GM19035 (cell line): ENCODE measurements around the gene PRKN.
"Not testable (repeated sequence)": the region's sequence is repeated elsewhere in the genome, so short reads cannot be mapped to it uniquely, and the experiment has no call there.

Experiments
- ATAC-seq: cut with Tn5 transposase; IDR thresholded peaks from one replicate; pipeline ENCODE4 v1.9.1; 2021; ENCODE audit not compliant: unreplicated experiment

PRKN gene

GRCh38 chr6:161833099-161833860 lies 894.3 kb downstream of the PRKN start:
- ATAC-seq: no peak

DNA sequence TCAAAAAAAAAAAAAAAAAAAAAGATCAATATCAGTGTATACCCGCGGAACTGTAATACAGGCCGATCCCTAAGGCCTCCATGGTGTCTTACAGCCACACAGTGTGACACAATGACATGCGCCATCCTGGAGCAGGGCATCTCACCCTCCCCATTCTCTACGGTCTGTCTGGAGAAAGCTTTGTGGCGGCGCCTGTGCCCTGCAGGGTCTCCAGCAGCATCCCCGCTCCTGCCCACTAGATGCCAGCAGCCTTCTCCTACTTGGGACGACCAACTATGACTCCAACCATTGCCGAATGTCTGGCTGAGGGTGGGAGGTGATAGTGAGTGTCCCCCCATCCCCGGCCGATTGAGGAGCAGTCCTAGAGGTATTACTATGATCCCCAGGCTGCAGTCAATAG lies 894.9 kb downstream of the PRKN start:
- ATAC-seq: no peak

GRCh38 chr6:161830866-161831616 lies 896.5 kb downstream of the PRKN start:
- ATAC-seq: no peak

GRCh38 chr6:161829291-161829729 lies 898.3 kb downstream of the PRKN start:
- ATAC-seq: no peak

GRCh38 chr6:161828355-161828754 lies 899.2 kb downstream of the PRKN start:
- ATAC-seq: no peak

DNA sequence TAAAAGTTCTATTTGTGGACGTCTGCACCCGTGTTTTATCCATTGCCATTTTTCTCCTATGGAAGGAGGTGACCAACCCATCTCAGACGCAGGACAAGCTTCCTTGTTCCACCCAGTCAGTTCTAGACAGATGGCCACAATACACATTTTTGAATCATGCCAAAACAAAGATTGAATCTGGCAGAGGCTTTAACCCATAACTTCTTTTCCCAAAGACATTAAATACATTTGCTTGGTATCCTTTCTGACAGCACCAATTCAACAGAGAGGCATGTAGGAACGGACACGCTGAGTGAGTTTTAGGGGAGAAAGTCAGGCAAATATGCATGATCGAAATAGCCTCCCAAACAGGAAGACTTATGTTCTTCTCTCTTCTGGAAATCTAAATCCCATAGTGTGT lies 901.1 kb downstream of the PRKN start:
- ATAC-seq: no peak

DNA sequence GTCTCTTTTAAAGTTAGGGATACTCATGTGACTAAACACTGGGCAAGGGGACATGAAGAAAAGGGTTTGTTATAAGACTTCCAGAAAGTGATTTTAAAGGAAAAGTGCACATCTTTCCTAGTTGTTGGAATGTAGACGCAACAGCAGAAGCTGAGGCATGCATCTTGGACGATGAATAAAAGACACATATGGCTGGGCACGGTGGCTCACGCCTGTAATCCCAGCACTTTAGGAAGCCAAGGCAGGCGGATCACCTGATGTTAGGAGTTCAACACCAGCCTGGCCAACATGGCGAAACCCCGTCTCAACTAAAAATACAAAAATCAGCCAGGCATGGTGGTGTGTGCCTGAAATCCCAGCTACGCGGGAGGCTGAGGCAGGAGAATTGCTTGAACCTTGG lies 905.4 kb downstream of the PRKN start:
- not testable (repeated sequence) for ATAC-seq

- ATAC-seq: no peak
Observed at GRCh38 chr6:161817881-161818280, 909.7 kb downstream of the PRKN start.

DNA sequence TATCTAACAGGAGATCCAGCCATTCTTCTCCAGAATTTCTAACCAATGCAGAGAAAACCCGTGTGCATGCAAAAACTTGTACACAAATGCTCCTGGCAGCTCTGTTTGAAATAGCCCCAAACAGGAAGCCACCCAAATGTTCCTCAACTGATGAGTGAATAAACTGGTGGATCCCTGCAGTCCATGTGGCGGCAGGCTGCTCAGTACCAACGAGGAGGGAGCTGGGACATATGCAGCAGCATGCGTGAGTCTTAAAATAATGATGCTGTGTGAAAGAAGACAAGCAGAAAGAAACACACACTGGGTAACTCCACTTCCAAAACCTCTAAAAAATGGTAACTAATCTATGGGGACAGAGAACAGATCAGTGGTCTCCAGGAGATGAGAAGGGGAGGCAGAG lies 911.6 kb downstream of the PRKN start:
- ATAC-seq: no peak

DNA sequence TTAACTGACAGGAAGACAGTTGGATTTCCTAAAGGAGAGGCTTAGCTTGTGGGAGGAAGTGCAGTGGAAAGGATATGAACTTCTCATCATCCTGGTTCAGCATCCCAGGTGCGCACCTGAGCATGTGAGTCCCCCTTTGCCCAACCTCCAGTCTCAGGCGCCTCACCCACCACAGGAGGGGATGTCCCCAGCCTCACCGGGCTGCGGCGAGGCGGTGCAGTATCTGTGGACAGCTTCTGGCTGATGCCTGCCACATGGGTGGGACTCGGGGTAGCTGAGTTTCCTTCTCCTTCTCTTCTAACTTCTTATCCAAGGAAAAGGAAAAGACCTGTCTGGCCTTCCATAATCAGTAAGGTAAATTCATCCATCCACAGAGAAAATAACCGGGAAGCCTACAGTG lies 914.4 kb downstream of the PRKN start:
- no peak for ATAC-seq

- ATAC-seq: no peak
Observed at GRCh38 chr6:161809971-161810370, 917.6 kb downstream of the PRKN start.

DNA sequence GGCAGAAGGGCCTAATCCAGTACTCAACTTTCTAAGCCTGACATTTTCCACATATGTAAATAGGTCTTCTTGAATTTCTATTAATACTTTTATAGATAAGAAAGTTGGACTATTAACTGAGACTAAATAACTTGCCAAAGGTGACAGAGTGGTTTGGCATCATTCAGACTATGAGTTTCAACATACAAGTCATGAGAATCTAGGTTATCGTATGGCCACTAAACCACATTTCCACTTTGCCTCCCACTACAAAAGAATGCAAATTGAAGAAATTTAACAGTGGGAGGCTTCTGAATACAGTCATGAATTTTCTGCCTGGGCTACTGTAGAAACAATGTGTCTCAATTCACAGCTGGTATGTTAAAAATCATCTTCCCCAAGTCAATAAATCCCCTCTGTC lies 922.7 kb downstream of the PRKN start:
- ATAC-seq: no peak

- no peak for ATAC-seq
Observed at GRCh38 chr6:161803131-161803530, 924.4 kb downstream of the PRKN start.

DNA sequence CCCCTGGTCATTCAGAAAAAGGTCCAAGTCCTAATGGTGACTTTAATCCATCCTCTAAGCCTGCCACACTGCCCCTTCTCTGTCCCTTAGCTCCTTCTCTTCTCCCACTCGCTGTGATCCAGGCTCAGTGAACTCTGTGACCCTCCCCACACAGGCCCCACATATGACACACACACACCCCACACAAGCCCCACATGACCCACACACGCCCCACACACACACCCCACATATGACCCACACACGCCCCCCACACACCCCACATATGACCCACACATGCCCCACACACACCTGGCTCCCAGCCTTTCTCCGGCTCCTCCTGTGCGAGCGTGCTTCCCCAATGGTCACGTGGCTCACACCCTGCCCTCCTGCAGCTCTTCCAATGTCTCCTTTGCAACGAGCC lies 925.3 kb downstream of the PRKN start:
- ATAC-seq: no peak

DNA sequence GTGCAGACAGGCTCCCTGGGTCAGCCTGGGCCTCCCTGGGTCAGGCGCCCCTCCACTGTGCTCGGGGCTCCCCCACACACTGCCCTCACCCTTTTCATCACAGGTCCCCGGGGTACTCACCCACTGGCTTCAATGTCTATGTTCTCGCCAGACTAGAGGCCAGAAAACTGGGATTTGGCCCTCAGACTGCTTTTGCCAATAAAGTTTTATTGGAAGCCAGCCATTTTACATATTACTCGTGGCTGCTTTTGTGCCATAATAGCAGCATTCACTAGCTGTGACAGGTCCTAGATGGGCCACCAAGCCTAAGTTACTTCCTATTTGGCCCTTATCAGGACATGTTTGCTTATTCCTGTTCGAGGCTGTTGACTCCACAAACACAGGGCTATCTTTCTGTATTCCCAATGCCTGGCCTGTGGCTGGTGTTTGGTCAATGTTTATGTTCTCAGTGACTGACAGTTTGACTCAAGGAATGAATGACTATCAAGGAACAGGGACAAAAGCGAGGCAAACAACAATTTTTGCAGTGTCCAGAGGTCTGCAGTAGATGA lies 928.6 kb downstream of the PRKN start:
- ATAC-seq: no peak

- no peak for ATAC-seq
Observed at GRCh38 chr6:161796681-161797080, 930.9 kb downstream of the PRKN start.

- no peak for ATAC-seq
Observed at GRCh38 chr6:161792851-161793493, 934.6 kb downstream of the PRKN start.

GRCh38 chr6:161788531-161788930 lies 939.0 kb downstream of the PRKN start:
- ATAC-seq: no peak

DNA sequence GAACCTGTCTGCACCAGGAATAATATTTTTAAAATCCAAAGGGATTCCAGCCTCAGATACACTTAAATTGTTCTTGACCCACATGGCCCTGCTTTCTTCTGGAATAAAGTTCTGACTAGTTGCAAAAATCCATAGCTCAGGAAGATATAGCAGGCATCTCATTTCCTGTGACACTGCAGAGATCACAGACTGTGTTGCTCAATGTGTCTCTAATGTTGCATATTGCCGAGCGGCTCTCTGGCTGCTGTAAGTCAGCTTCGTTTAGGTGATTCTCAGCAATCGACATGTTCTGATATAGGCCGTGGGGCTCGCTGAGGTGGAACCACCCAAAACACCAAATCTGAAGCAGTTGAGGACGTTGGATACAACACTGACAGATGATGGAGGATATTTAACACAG lies 955.4 kb downstream of the PRKN start:
- ATAC-seq: no peak

DNA sequence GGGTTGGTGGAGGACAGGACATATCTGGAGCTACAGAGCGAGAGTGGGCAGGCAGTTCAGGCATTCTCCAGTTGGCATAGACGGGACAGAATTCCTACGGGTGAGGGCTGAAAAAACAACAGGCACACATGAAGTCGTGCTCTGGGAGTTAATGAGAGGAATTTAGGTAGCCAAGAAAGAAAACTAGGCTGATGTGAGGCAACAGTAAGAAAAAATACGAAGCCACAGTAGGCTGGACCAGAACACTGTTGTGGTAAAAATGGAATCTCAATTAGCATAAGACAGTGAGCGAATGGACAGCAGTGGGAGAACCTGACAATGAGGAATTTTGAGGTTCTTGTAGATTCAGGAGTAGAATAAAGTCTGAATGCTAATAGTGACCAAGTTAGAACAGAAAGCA lies 965.6 kb downstream of the PRKN start:
- no peak for ATAC-seq

- ATAC-seq: no peak
Observed at GRCh38 chr6:161755080-161755479, 972.5 kb downstream of the PRKN start.

- no peak for ATAC-seq
Observed at GRCh38 chr6:161750686-161751085, 976.9 kb downstream of the PRKN start.
